DMS 273 (cell line): ENCODE results near the gene C10orf71.
A peak's percentile ranks its signal among the peaks of the same experiment; 100 is the strongest.

Experiments used
- DNase-seq: peaks from one replicate; lab custom pipeline; 2025; ENCODE audit not compliant: unreplicated experiment; lab: John Stamatoyannopoulos, UW

Gene C10orf71

GRCh38 chr10:49313501-49314070 lies 14.6 kb downstream of the C10orf71 start:
- DNase-seq: no peak

- no peak for DNase-seq
These were observed 15.8 kb downstream of the C10orf71 start for GRCh38 chr10:49314806-49315205.

GRCh38 chr10:49318028-49318427 lies 19.1 kb downstream of the C10orf71 start:
- no peak for DNase-seq

- no peak for DNase-seq
These were observed 19.8 kb downstream of the C10orf71 start for GRCh38 chr10:49318755-49319154.

- no peak for DNase-seq
These were observed 20.2 kb downstream of the C10orf71 start for GRCh38 chr10:49319206-49319605.

- DNase-seq: no peak
These were observed 21.2 kb downstream of the C10orf71 start for GRCh38 chr10:49320191-49320590.

GRCh38 chr10:49321021-49321420 lies 22.1 kb downstream of the C10orf71 start:
- DNase-seq: no peak

- no peak for DNase-seq
These were observed 23.6 kb downstream of the C10orf71 start for GRCh38 chr10:49322371-49323170.

GRCh38 chr10:49323171-49323895 lies 24.4 kb downstream of the C10orf71 start:
- no peak for DNase-seq

GRCh38 chr10:49323896-49324270 lies 24.9 kb downstream of the C10orf71 start:
- no peak for DNase-seq

- peak; percentile 24 for DNase-seq
These were observed 25.7 kb downstream of the C10orf71 start for GRCh38 chr10:49324711-49325110.

GRCh38 chr10:49325131-49325915 lies 26.4 kb downstream of the C10orf71 start:
- no peak for DNase-seq

- no peak for DNase-seq
These were observed 27.2 kb downstream of the C10orf71 start for GRCh38 chr10:49325916-49326783.

- DNase-seq: no peak
These were observed 28.3 kb downstream of the C10orf71 start for GRCh38 chr10:49327036-49327813.

GRCh38 chr10:49328401-49329145 lies 29.6 kb downstream of the C10orf71 start:
- no peak for DNase-seq

- DNase-seq: no peak
These were observed 30.2 kb downstream of the C10orf71 start for GRCh38 chr10:49329146-49329505.

GRCh38 chr10:49330127-49330665 lies 31.2 kb downstream of the C10orf71 start:
- DNase-seq: no peak

- no peak for DNase-seq
These were observed 32.5 kb downstream of the C10orf71 start for GRCh38 chr10:49331431-49331830.

- no peak for DNase-seq
These were observed 33.4 kb downstream of the C10orf71 start for GRCh38 chr10:49332333-49332732.
